Cardiac fibroblast (primary cell): ENCODE results near the gene ALKBH1.

Source experiments
- DNase-seq, 2 donors: peaks; one replicate each; pipeline versions ENCODE4 v3.0.0 to v3.0.0-alpha.2; 2010; ENCODE audit warnings: low read depth in 2 of 2
- H3K4me3 ChIP-seq, 2 donors: replicated peaks in 1 of 2; 1 replicate in 1 of 2; 2 replicates in 1 of 2; pipeline ENCODE4 v1.5.1; 2011; ENCODE audit warnings: low read depth in 2 of 2, low read length in 2 of 2, mild to moderate bottlenecking in 2 of 2, moderate library complexity in 1 of 2
- TF ChIP-seq, protein P1 (sequence below): IDR thresholded peaks from one replicate; pipeline ENCODE4 v1.5.1; 2011; ENCODE audit warnings: low read depth, mild to moderate bottlenecking, low read length, inconsistent platforms

The ALKBH1 gene

DNA sequence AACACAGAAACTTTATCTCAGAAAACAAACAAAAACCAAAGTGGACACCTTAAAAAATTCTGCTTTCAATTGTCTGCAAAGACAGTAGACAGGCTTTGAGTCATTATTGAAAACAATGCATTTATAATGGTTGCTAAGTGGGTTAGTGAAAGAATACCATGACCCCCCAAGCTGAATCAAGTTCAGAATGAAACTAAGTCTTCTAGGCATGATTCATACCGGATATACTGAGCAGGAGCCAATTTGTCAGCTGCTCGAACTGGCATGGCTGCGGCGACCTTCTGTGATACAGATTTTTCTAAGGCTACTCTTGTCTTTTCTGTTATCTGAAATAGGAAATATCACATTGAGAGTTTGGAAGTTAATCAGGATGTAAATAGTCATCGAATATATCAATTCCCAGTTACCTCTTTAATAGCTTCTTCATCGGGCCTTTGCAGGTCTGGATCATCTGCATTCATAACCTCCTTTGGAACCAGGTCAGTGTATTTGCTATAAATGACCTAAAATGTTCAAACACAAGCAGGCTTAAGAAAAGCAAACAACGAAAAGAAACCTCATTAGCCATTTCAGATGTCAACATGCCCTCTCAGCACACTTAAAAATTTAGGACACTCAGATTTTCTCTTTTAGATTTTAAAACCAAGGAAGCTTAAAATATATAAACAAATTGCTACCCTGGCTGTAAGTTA lies 30.9 kb upstream of the ALKBH1 start:
- TF ChIP-seq, protein P1, sequence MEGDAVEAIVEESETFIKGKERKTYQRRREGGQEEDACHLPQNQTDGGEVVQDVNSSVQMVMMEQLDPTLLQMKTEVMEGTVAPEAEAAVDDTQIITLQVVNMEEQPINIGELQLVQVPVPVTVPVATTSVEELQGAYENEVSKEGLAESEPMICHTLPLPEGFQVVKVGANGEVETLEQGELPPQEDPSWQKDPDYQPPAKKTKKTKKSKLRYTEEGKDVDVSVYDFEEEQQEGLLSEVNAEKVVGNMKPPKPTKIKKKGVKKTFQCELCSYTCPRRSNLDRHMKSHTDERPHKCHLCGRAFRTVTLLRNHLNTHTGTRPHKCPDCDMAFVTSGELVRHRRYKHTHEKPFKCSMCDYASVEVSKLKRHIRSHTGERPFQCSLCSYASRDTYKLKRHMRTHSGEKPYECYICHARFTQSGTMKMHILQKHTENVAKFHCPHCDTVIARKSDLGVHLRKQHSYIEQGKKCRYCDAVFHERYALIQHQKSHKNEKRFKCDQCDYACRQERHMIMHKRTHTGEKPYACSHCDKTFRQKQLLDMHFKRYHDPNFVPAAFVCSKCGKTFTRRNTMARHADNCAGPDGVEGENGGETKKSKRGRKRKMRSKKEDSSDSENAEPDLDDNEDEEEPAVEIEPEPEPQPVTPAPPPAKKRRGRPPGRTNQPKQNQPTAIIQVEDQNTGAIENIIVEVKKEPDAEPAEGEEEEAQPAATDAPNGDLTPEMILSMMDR: no peak
- H3K4me3 ChIP-seq: no peak overlapping the region
- DNase-seq: peak; percentile 54 to 84

DNA sequence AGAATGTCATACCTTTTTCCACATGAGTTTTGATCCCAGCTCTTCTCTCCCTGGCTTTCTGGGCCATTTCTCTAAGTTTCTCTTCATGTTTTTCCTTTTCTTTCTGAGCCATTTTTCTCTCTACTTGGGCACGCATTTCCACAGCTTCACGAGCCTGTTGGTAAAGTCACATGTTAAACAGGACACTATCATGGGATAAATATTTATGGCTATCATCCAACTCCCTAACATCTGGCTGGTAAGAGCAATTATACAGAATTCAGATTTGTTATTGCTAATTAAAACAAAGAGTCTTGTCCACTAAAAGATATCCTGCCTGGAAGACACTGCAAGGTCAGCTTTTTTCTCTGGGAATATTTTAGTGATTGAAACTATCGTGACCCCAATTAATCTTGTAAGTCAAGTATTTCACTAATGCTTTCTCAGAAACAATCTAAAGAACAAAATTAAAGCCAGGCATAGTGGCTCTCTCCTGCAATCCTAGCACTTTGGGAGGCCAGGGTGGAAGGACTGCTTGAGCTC lies 23.2 kb upstream of the ALKBH1 start:
- TF ChIP-seq, protein P1: no peak
- DNase-seq: no peak
- no peak overlapping the region for H3K4me3 ChIP-seq

DNA sequence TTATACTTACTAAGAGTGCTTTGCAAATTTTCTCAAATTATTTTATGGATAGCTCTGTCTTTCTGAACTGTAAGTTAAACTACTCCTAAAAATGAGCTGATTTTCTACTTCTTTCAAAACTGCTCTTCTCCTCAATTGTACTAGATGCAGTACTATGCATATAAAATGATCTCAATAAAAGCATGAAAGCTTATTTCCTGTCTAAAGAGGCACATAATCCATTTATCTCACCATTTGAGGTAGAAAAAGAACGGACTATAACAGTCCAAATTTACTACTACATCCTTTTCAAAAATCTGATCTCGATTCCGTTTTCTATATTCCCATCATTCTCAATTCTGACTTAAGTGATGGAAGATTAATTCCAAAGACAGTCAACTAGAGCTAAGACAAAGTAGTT lies 14.5 kb upstream of the ALKBH1 start:
- H3K4me3 ChIP-seq: no peak overlapping the region
- no peak for DNase-seq
- TF ChIP-seq, protein P1: no peak

DNA sequence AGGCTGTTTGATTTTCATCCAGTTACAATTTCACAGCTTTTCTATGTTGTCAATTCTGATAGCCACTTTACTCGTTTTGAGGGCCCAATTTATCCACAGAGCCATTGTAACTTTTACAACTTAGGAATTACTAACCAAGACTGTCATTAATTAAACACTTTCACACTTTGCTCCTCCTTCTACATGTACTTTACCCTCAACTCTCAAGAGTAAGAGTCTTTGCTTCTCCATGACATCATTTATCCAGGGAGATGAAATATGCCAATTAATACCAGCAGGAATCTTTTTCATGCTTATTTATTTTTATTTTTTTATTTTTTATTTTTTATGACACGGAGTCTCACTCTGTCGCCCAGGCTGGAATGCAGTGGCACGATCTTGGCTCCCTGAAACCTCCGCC lies 13.6 kb upstream of the ALKBH1 start:
- TF ChIP-seq, protein P1: no peak
- DNase-seq: no peak
- H3K4me3 ChIP-seq: no peak overlapping the region

DNA sequence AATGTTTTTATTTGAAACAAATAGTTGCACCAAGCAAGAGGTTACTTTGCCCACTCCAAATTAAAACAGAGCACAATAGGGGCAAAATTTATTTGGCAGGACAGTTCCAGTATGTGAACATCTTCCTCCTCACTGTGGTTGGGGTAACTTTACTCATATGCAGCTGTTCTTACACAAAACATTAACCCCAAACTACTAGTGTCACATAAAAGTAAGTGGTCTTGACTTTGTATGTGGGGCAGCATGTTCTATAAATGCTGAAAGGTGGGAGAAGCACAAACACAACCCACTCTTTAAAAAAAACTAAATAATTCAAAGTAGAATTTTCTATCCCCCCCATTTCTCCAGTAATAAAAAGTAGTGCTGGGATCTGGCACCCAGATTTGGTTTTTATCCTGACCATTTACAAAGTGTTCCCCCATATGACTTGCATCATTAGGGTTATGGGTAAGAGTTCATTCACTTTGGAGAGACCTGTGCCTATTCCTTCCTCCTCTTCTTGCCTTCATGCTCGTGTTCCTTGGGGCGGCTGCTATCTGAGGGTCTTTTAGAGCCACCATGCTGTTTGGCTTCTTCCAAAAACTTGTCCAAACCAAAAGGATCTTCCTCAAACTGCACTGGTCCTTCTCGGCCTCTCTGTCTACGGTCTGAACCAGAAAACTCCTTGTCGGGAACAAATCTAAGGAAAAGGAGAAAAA lies 9.9 kb upstream of the ALKBH1 start:
- DNase-seq: no peak
- no peak overlapping the region for H3K4me3 ChIP-seq
- TF ChIP-seq, protein P1: no peak

DNA sequence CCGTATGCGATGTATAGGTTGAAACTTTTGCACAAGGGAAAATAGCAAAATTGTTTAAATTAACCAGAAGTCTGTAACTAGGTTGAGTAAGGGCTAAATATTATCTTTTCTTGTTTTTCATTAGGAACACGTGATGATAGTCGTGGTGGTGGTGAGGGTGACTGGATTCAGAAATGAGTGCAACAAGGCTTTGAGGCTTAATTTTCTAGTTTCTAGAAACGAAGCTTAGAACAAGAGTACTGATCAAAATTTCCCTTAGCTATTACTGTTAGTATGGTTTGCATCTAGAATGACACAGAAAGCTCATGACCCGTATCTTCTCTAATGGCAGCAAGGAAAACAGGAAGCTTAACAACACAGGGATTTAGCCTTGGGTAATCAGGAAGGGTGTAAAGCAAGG lies 7.1 kb upstream of the ALKBH1 start:
- TF ChIP-seq, protein P1: no peak
- DNase-seq: no peak
- H3K4me3 ChIP-seq: no peak overlapping the region
